GM12801 (cell line): ENCODE results near the gene PPIL4.

Source experiments
- TF ChIP-seq, protein P1 (sequence below): IDR thresholded peaks from one replicate; pipeline ENCODE4 v1.5.1; 2011; ENCODE audit warnings: control low read depth; ENCODE audit not compliant: insufficient read length; ENCODE audit errors: extremely low read depth

The PPIL4 gene

GRCh38 chr6:149567194-149567586 lies 21.3 kb upstream of the PPIL4 start:
- TF ChIP-seq, protein P1, sequence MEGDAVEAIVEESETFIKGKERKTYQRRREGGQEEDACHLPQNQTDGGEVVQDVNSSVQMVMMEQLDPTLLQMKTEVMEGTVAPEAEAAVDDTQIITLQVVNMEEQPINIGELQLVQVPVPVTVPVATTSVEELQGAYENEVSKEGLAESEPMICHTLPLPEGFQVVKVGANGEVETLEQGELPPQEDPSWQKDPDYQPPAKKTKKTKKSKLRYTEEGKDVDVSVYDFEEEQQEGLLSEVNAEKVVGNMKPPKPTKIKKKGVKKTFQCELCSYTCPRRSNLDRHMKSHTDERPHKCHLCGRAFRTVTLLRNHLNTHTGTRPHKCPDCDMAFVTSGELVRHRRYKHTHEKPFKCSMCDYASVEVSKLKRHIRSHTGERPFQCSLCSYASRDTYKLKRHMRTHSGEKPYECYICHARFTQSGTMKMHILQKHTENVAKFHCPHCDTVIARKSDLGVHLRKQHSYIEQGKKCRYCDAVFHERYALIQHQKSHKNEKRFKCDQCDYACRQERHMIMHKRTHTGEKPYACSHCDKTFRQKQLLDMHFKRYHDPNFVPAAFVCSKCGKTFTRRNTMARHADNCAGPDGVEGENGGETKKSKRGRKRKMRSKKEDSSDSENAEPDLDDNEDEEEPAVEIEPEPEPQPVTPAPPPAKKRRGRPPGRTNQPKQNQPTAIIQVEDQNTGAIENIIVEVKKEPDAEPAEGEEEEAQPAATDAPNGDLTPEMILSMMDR = no peak

DNA sequence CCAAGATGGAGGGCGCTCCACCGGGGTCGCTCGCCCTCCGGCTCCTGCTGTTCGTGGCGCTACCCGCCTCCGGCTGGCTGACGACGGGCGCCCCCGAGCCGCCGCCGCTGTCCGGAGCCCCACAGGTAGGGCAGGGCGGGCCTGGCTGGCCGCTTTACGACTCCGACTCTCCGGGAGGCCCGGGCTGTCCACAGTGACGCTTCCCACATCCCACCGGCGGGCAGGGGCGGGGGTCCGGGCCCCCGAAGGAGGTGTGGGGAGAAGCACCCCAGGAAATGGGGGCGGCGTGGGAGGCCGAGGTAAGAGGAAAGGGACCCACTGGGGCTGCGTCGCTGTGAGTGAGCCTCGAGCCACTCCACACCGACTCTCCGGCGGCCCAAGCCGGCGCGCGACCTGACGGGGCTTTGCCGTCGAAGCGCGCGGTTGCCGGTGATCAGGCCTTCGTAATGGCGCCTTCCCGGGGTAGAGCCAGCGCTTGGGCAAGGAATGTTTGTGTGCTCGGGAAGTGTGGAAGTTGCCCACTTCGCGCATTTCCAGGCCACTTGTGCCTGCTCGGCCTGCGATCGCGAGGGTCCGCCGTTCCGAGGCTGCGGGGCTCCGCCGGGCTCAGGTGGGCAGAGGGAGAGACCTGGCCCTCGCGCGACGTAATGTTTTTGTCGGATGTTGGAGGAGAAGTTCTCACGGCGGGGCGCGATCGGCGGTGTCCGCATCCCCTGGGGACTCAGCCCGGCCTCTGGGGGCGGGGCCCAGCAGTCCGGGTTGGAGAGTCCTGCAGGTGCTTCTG lies 20.8 kb upstream of the PPIL4 start:
- TF ChIP-seq, protein P1 = no peak

DNA sequence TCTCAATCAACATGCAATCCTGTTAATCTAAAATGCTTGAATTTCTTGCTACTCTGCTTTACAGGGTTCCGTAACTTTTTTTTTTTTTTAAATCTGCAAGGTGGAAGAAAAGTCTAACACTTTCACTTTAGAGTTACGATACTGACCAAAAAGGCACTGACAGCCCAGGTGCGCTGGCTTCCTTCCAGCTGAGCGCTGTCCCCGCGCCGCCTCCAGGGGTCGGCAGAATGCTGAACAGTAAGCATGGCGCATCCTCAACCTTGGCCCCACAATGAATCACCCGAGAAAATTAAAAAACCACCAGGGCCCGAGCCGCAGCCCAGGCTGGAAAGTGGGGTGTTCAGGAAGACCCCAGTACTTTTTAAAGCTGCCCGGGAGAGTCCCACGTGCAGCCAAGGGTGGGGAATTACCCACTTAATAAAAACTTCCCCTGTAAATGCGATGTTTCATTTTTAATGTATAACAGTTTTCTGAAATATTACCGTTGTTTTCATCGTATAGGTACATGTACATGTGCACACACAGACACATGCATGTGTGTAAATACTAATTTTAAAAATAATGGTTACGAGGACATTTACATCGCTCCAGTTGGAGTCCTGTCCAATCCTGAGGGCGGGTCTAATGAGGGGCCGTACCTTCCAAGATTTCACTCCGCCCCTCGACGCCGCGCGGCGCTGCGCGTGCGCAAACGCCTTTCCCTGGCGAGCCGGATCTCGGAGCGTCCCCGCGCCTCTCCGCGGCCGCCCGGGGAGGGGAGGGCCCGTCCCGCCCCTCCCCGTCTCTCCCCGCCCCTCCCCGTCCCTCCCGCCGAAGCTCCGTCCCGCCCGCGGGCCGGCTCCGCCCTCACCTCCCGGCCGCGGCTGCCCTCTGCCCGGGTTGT lies 19.9 kb upstream of the PPIL4 start, which contains the start of gene GINM1:
TSS of gene GINM1 (plus strand) at position 849 of the 883 bp plus-strand sequence. CDS start 40 bp downstream, outside the sequence.
- TF ChIP-seq, protein P1 = no peak

- TF ChIP-seq, protein P1 = no peak
These were observed 18.1 kb upstream of the PPIL4 start for GRCh38 chr6:149563928-149564325.

- TF ChIP-seq, protein P1 = no peak
These were observed 17.5 kb upstream of the PPIL4 start for GRCh38 chr6:149563203-149563927.

DNA sequence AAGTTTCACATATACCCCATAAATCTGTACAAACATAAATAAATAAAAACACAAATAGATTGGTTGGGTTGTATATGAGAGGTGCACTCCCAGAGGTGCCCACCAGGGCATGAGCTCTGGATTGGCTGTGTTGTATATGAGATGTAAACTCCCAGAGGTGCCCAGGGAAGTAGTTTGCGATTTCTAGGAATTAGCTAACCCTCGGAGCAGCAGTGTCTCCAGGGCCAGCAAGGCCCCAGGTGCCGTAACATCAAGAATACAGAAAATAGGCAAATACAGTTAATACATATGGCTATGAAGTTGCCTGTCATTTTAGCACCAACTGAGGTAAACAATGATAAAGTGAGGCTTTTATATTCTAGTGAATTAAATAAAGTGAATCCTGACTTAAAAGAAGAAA lies 14.9 kb upstream of the PPIL4 start:
- TF ChIP-seq, protein P1 = no peak

DNA sequence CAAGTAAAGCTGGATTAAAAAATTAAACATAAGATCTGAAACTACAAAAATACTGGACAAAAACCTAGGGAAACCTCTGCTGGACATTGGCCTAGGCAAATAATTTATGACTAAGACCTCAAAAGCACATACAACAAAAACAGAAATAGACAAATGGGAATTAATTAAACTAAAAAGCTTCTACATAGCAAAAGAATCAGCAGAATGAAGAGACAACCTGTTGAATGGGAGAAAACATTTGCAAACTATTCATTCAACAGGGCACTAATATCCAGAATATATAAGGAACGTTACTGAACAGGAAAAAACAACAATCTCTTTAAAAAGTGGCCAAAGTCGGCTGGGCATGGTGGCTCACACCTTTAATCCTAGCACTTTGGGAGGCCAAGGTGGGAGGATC lies 13.5 kb upstream of the PPIL4 start:
- TF ChIP-seq, protein P1 = no peak
